GM21825 (cell line): ENCODE measurements around the gene DYRK4.

Source experiments
- ATAC-seq: cut with Tn5 transposase; IDR thresholded peaks from one replicate; pipeline ENCODE4 v1.9.1; 2021; ENCODE audit warnings: mild to moderate bottlenecking, moderate library complexity; ENCODE audit not compliant: unreplicated experiment

The DYRK4 gene

DNA sequence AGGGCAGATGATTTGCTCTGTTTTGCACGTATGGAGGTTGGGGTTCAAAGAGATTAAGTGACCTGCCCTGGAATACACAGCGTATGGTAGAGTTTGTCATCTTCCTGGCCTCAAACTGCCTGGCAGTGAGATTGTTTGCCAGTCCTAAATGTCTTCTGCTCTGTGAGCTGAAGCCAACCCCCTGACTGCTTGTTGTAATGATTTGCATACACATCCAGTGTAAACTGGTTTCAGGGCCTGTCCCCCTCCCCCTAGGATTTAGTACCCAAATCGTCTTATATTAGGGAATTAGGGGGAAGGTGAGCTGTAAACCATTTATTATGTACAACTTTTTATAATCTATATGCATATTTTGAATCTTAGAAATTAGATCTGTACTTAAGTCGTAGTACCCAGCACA lies 48.5 kb downstream of the DYRK4 start:
- ATAC-seq = no peak

DNA sequence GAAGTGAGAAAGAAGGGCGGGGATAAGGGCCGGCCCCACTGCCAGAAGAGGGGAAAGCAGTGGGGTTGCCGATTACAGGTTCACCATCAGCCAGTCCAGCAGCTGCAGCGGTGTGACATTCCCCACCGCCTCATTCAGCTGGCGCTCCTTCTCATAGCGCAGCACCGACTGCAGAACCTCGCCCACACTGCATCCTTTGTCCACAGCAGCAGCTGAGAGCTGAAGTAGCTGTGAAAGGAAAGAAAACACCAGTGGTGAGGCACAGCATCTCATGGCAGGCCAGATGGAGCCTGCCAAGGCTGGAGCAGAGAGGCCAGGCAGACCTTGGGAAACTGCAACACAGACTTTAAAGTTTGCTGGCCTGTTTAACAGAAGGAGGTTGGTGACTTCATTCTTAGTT lies 53.7 kb downstream of the DYRK4 start:
- ATAC-seq = no peak

- ATAC-seq = no peak
Observed at GRCh38 chr12:4621511-4621910, 59.5 kb downstream of the DYRK4 start.

DNA sequence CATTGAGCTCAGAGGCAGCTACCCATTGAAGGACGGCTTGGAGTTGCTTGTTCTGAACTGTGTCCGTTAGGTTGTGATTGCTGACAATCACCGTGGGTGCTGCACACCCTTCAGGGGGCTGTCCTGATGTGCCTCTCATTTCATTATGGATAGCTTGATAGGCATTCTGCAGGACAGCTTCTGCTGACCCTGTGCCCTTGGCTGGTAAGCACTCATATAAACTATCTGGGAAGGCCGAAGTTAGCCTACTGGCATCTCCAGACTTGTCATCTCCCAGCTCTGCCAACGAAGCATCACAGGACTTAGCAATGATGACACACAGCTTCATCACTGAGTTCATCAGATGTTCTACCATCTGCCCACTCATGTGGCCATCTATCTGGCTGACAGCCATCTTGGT lies 64.5 kb downstream of the DYRK4 start:
- no peak for ATAC-seq

- no peak for ATAC-seq
Observed at GRCh38 chr12:4628406-4628805, 66.4 kb downstream of the DYRK4 start.

GRCh38 chr12:4630262-4630661 lies 68.3 kb downstream of the DYRK4 start:
- ATAC-seq = no peak

DNA sequence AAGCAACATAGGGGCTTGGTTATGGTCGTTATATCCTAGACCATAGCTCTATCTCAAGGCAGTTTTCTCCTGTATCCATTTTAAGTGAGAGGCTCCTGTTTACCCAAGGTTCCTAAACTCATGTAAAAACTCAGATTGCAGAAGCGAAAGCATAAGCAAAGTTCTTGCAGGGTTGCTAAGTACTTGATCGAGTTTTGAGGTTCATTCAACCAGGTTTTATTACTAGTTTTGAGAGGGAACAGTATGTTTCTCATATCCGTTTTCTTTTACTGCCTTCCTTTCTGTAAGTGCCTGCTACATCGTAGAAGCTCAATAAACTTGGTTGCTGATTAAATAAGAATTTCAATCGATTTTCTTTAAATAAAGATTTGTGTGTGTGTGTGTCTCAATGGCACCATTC lies 81.7 kb downstream of the DYRK4 start:
- ATAC-seq = no peak

- ATAC-seq = no peak
Observed at GRCh38 chr12:4645023-4645422, 83.0 kb downstream of the DYRK4 start.

DNA sequence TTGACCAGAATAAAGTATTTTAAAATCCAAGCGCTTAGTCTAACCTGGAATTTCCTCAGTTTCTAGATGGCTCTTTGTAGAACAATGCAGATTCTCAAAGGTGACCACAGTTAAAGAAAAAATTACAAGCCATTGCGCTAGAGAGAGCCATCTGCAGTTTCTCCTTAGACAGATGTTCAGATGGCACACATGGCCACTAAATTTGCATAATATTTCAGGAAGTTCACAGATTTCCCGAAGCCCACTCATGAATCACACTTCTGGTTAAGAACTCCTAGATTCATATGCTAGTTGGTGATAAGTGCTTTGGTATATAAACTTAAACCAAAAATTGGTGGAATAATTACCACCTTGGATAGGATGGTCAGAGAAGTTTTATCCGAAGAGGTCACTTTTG lies 86.1 kb downstream of the DYRK4 start:
- peak; percentile 35 for ATAC-seq

DNA sequence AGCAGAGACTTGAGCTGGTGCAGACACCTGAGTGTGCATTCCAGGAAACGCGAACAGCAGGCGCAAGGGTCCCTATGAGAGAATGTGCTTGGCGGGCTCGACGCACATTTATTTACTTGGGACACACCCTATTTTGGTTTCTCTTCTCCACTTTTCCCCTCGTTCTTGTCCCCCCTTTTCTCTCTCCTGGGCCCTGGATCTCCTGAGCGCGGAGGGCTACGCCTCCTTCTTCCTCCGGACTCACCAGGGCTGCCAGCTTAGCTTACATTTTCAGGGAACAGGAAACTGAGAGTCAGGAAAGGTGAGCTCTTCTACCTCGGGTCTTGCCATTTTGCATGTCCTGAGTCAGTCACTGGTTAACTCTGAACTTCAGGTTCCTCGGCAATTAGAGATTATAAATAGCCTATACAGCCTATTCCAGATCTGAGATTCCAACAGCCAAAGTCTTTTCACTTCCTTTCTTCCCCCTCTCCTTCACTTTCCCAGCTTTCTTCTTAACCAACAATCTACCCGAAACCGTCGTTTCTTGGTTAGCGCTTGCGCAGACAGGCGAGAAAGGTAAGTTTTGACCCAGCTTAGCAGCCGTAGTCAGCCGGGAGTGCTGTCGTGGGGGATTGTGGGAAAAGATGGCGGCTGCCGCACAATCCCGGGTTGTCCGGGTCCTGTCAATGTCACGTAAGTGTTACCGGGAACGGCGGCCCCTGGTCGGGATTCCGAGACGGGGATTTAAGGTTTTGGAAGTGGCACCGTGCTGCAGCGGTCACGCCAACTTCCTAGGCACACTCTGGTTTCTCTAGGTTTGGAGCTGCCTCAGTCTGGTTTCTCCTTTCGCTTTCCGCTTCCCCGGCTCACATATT lies 86.7 kb downstream of the DYRK4 start, which contains the start of the genes AKAP3 and NDUFA9:
AKAP3 (minus strand) TSS at position 551 of the 857 bp plus-strand sequence. CDS start 10,855 bp downstream, outside the sequence.
NDUFA9 (plus strand) TSS at position 614 of the 857 bp plus-strand sequence; CDS start at position 627, 13 bp downstream.
- peak; percentile 79 for ATAC-seq

GRCh38 chr12:4649358-4649661 lies 87.3 kb downstream of the DYRK4 start:
- ATAC-seq = no peak

DNA sequence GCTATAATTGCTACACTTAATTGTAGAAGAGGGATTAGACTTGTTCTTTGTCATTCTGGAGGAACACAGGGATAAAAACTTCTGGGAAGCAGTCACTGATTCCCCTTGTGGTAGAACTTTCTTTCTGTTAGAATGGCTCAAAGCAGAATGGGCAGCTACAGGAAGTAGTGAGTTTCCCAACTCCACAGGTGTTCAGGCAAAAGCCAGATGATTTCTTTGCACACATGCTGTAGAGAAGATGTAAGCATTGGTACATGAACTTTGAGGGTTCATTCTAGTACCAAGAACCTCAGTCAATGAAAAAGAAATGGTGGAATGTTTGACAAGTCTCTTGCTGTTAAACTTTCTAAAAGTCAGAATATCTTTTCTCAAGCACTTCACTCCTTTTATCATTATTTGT lies 91.2 kb downstream of the DYRK4 start:
- ATAC-seq = no peak

DNA sequence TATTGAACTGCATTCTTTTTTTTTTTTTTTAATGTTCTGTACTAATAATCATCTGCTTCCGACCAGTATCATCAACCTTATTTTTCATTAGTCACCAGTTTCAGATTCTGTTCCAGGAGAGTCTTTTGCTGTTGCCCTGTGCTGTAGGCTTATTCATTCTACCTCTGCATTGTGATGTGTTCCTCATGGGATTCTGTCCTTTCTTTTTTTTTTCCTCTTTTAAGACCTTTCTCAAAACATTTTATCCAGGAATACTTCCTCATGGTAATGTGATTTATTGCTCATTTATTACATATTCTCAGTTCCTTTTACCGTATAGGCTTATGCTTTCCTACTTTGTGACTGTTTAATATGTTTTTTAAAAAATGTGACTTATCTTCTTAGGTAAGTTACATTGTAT lies 91.7 kb downstream of the DYRK4 start:
- ATAC-seq = no peak
